Natural killer cell (primary cell): ENCODE results near the gene ANKDD1A. TPM values are rescaled to one million over a fixed set of nuclear protein-coding genes. Genes with fewer than 3 reads are reported as not detected.

ENCODE experiments used
- ATAC-seq, 3 donors: fragments of 150-1000 bp in 2 of 3; fragments of 200-7000 bp in 1 of 3; cut with Tn5 transposase; 1 replicate in 1 of 3; 2 replicates in 2 of 3; pipeline ENCODE4 v1.10.0; 2021; ENCODE audit warnings: mild to moderate bottlenecking in 2 of 3, moderate library complexity in 2 of 3
- DNase-seq, 2 donors: peaks; one replicate each; pipeline versions ENCODE4 v3.0.0 to v3.0.0-alpha.2; 2013 to 2021; ENCODE audit warnings: mixed read lengths in 1 of 2
- H3K27ac ChIP-seq: one replicate; pipeline ENCODE4 v1.5.1; 2013; ENCODE audit warnings: mild to moderate bottlenecking, low read length
- H3K27me3 ChIP-seq: one replicate; pipeline ENCODE4 v1.6.1; 2013; ENCODE audit warnings: low read length; ENCODE audit not compliant: control insufficient read depth, insufficient read depth
- H3K36me3 ChIP-seq: one replicate; pipeline ENCODE4 v1.6.1; 2013; ENCODE audit warnings: low read length; ENCODE audit not compliant: control insufficient read depth, insufficient read depth
- H3K4me1 ChIP-seq: one replicate; pipeline ENCODE4 v1.6.1; 2013; ENCODE audit warnings: low read length; ENCODE audit not compliant: control insufficient read depth, insufficient read depth
- H3K4me3 ChIP-seq: one replicate; pipeline ENCODE4 v1.5.1; 2013; ENCODE audit warnings: low read length
- H3K9me3 ChIP-seq: one replicate; pipeline ENCODE4 v1.6.1; 2013; ENCODE audit warnings: low read length; ENCODE audit not compliant: control insufficient read depth, insufficient read depth
- H3K27ac Mint-ChIP-seq, 2 donors: one replicate each; pipeline ENCODE4 v1.8.0; 2022; ENCODE audit warnings: mild to moderate bottlenecking in 2 of 2, mixed read lengths in 2 of 2, moderate library complexity in 1 of 2
- H3K27me3 Mint-ChIP-seq, 2 donors: one replicate each; pipeline ENCODE4 v1.8.0; 2022; ENCODE audit warnings: low read depth in 2 of 2, mixed read lengths in 2 of 2
- H3K36me3 Mint-ChIP-seq: one replicate; pipeline ENCODE4 v1.8.0; 2022; ENCODE audit warnings: mixed read lengths
- H3K4me1 Mint-ChIP-seq, 2 donors: one replicate each; pipeline ENCODE4 v1.8.0; 2022; ENCODE audit warnings: mixed read lengths in 2 of 2
- H3K4me3 Mint-ChIP-seq: one replicate; pipeline ENCODE4 v1.8.0; 2022; ENCODE audit warnings: mild to moderate bottlenecking, moderate library complexity, mixed read lengths
- H3K9me3 Mint-ChIP-seq, 2 donors: one replicate each; pipeline ENCODE4 v1.8.0; 2022; ENCODE audit warnings: mixed read lengths in 2 of 2
- CTCF ChIP-seq: fragments of 200-600 bp; IDR thresholded peaks from one replicate; pipeline ENCODE4 v1.8.0; 2022; ENCODE audit warnings: antibody characterized with exemption
- WGBS: methylation state at CpG from one replicate; pipeline ENCODE4 v1.1.7; 2013; ENCODE audit warnings: missing lambda C conversion rate; ENCODE audit not compliant: insufficient coverage; 5-methylcytosine and 5-hydroxymethylcytosine counted together
- intact Hi-C: fragments of 100-400 bp; cut with micrococcal nuclease; formaldehyde crosslinking; loops from one replicate; pipeline ENCODE4 v1.14.2; 2022
- total RNA-seq, 4 donors: library from RNA; stranded (reverse); fragments of 120-200 nt in 1 of 4; gene quantifications; one replicate each; pipeline versions ENCODE4 v1.2.3 to v1.2.4, GENCODE V29; 2013 to 2022

Gene ANKDD1A
- total RNA-seq, 3 donors from 2014 or later (not counting 1 experiment from before 2014, with no cell fraction given): 13.7 to 16.2 (median 13.9) TPM

GRCh38 chr15:64896371-64897069 lies 15.2 kb upstream of the ANKDD1A start:
- peaks cover 65% of the 10 kb centered on the region for H3K4me1 ChIP-seq
- DNase-seq (no peak), ATAC-seq (no peak)
- no peaks in the 10 kb centered on the region for H3K27me3 ChIP-seq
- intact Hi-C loops: no loop called here
- Mint-ChIP-seq H3K9me3 (no peaks in the 10 kb centered on the region), H3K36me3 (no peaks in the 10 kb centered on the region), H3K27me3 (no peaks in the 10 kb centered on the region), H3K4me1 (peaks cover 63 to 70% of the 10 kb centered on the region in 2 donors), H3K27ac (peak overlapping the region; percentile 98 to 99), H3K4me3 (peak overlapping the region; percentile 47)
- H3K4me3 ChIP-seq: no peak overlapping the region
- H3K9me3 ChIP-seq: no peaks in the 10 kb centered on the region
- H3K36me3 ChIP-seq: no peaks in the 10 kb centered on the region
- TF ChIP-seq CTCF: no peak
- 89% methylated on average over 6 of the region's 6 CpGs for WGBS
- peak overlapping the region; percentile 90 for H3K27ac ChIP-seq

- no peak for TF ChIP-seq CTCF
- 73% methylated on average over 5 of the region's 6 CpGs for WGBS
Measured at GRCh38 chr15:64897345-64897985, 14.2 kb upstream of the ANKDD1A start.

GRCh38 chr15:64898406-64898805 lies 13.3 kb upstream of the ANKDD1A start:
- Mint-ChIP-seq H3K4me1 (peaks cover 62 to 69% of the 10 kb centered on the region in 2 donors), H3K27ac (peak overlapping the region; percentile 98 to 99), H3K27me3 (no peaks in the 10 kb centered on the region), H3K9me3 (no peaks in the 10 kb centered on the region), H3K4me3 (no peak overlapping the region), H3K36me3 (no peaks in the 10 kb centered on the region)
- ATAC-seq (no peak), DNase-seq (no peak)
- TF ChIP-seq CTCF: no peak
- no peak overlapping the region for H3K4me3 ChIP-seq
- H3K27ac ChIP-seq: no peak overlapping the region
- no peaks in the 10 kb centered on the region for H3K36me3 ChIP-seq
- intact Hi-C loops: no loop called here
- H3K9me3 ChIP-seq: no peaks in the 10 kb centered on the region
- H3K4me1 ChIP-seq: peaks cover 60% of the 10 kb centered on the region
- H3K27me3 ChIP-seq: no peaks in the 10 kb centered on the region
- WGBS: 100% methylated on average over 4 of the region's 4 CpGs

More at GRCh38 chr15:64897345-64897985, 14.2 kb upstream of the ANKDD1A start:
- Histone ChIP-seq H3K27me3 (no peaks in the 10 kb centered on the region), H3K4me1 (peaks cover 65% of the 10 kb centered on the region), H3K4me3 (no peak overlapping the region), H3K9me3 (no peaks in the 10 kb centered on the region), H3K36me3 (no peaks in the 10 kb centered on the region), H3K27ac (no peak overlapping the region)
- no peaks in the 10 kb centered on the region for H3K36me3 Mint-ChIP-seq
- H3K9me3 Mint-ChIP-seq: no peaks in the 10 kb centered on the region
- no peaks in the 10 kb centered on the region for H3K27me3 Mint-ChIP-seq
- no peak overlapping the region for H3K4me3 Mint-ChIP-seq
- ATAC-seq (no peak), DNase-seq (no peak)
- peaks cover 63 to 69% of the 10 kb centered on the region in 2 donors for H3K4me1 Mint-ChIP-seq
- peak overlapping the region; percentile 98 to 99 for H3K27ac Mint-ChIP-seq
- intact Hi-C loops: no loop called here
